ENCODE data around the gene UPK1A. TPM values are rescaled to one million over a fixed set of nuclear protein-coding genes. Genes with fewer than 3 reads are reported as not detected.

UPK1A gene
- total and polyA plus RNA-seq, 2 donors (not counting 3 experiments of a cell fraction or from before 2014, with no cell fraction given) = not detected

DNA sequence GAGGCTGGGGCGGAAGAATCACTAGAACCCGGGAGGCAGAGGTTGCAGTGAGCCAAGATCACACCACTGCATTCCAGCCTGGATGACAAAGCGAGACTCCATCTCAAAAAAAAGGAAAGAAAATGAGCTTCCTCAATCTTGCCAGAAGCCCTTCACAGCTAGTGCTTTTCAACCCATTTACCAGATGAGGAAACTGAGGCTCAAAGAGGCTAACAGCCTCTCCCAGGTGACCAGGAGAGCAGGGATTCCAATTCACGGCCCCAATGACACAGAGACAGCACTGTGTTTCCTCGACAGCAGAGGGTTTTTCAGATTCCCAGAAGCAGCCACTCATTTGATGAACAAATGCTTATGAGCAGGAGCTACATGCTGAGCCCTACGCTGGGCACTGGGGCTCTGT lies 3.2 kb downstream of the UPK1A start:
- Histone ChIP-seq H3K4me2 (ENCODE audit: insufficient read depth, low read length) (no peak overlapping the region), H3K36me3 (ENCODE audit: control insufficient read depth in 2 of 2, extremely low read depth in 1 of 2, insufficient read depth in 2 of 2, low read length in 2 of 2) (no peaks in the 10 kb centered on the region), H4K20me1 (replicated peaks; ENCODE audit: control insufficient read depth, extremely low read depth, insufficient read depth, low read length) (no peaks in the 10 kb centered on the region), H3K27ac (ENCODE audit: insufficient read depth, low read depth, low read length) (no peak overlapping the region), H3K9me3 (replicated peaks; ENCODE audit: control insufficient read depth, insufficient read depth, low read length) (no peaks in the 10 kb centered on the region), H2AFZ (ENCODE audit: low read depth, low read length) (no peak overlapping the region), H3K79me2 (ENCODE audit: control insufficient read depth, insufficient read depth, low read length) (no peaks in the 10 kb centered on the region), H3K9me1 (replicated peaks; ENCODE audit: control insufficient read depth, extremely low read depth, insufficient read depth, low read length) (no peaks in the 10 kb centered on the region), H3K4me3 (replicated peaks in 1 of 3; ENCODE audit: insufficient read depth in 1 of 3, low read depth in 1 of 3, low read length in 3 of 3) (no peak overlapping the region), H3K9ac (replicated peaks; ENCODE audit: extremely low read depth, insufficient read depth, low read length) (no peak overlapping the region), H3K27me3 (ENCODE audit: control insufficient read depth in 2 of 2, insufficient read depth in 2 of 2, low read length in 2 of 2) (peaks cover 2 to 3% of the 10 kb centered on the region in 2 experiments), H3K4me1 (ENCODE audit: control insufficient read depth, extremely low read depth, insufficient read depth, low read length) (no peaks in the 10 kb centered on the region)
- intact Hi-C loops (cut with micrococcal nuclease) (no loop called here), dilution Hi-C loops (cut with MboI; ENCODE audit: extremely low pct_ligation_motif_present, low sequenced_read_pairs) (no loop called here)
- no TSS peak for BruUV-seq (replicated peaks)
- DNase-seq (ENCODE audit: low read depth, low spot score) (no peak), FAIRE-seq (no peak)
- TF ChIP-seq POLR2AphosphoS5 (IDR thresholded peaks at IDR 0.05; ENCODE audit: insufficient read depth, low read depth, low read length) (no peak), GATA2 (IDR thresholded peaks at IDR 0.05; ENCODE audit: insufficient read depth, insufficient read length, low read depth, low read length) (no peak)
- TF ChIP-seq, protein P1, sequence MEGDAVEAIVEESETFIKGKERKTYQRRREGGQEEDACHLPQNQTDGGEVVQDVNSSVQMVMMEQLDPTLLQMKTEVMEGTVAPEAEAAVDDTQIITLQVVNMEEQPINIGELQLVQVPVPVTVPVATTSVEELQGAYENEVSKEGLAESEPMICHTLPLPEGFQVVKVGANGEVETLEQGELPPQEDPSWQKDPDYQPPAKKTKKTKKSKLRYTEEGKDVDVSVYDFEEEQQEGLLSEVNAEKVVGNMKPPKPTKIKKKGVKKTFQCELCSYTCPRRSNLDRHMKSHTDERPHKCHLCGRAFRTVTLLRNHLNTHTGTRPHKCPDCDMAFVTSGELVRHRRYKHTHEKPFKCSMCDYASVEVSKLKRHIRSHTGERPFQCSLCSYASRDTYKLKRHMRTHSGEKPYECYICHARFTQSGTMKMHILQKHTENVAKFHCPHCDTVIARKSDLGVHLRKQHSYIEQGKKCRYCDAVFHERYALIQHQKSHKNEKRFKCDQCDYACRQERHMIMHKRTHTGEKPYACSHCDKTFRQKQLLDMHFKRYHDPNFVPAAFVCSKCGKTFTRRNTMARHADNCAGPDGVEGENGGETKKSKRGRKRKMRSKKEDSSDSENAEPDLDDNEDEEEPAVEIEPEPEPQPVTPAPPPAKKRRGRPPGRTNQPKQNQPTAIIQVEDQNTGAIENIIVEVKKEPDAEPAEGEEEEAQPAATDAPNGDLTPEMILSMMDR (IDR thresholded peaks at IDR 0.05; ENCODE audit: extremely low read depth in 1 of 2, insufficient read depth in 1 of 2, low read depth in 1 of 2, low read length in 2 of 2) = no peak
- CTCF ChIA-PET = no interaction called here
- POLR2A ChIA-PET = no interaction called here

DNA sequence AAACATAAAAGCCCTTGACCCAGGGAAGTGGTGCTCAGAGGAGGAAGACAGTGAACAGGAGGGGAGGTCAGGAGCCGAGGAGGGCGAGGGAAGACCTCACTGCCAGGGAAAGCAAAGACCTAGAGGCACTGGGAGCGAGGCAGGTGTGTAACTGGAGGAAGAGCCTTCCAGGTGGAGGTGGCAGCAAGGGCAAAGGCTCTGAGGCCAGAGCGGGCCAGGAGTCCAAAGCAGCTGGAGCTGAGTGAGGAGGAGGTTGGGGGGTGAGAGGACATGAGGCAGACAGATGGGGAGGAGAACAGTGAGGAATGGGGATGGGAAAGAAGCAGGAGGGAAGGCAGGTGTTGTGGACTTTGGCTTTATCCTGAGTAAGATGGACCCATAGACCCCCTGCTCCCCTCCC lies 3.7 kb downstream of the UPK1A start:
- DNase-seq (ENCODE audit: low read depth, low spot score) = no peak
- Histone ChIP-seq H3K27ac (ENCODE audit: insufficient read depth, low read depth, low read length) (no peak overlapping the region), H3K27me3 (ENCODE audit: control insufficient read depth in 2 of 2, insufficient read depth in 2 of 2, low read length in 2 of 2) (peaks cover 2 to 3% of the 10 kb centered on the region in 2 experiments), H3K9ac (replicated peaks; ENCODE audit: extremely low read depth, insufficient read depth, low read length) (no peak overlapping the region), H3K4me1 (ENCODE audit: control insufficient read depth, extremely low read depth, insufficient read depth, low read length) (no peaks in the 10 kb centered on the region), H3K79me2 (ENCODE audit: control insufficient read depth, insufficient read depth, low read length) (no peaks in the 10 kb centered on the region), H4K20me1 (replicated peaks; ENCODE audit: control insufficient read depth, extremely low read depth, insufficient read depth, low read length) (no peaks in the 10 kb centered on the region), H3K4me2 (ENCODE audit: insufficient read depth, low read length) (no peak overlapping the region), H3K9me3 (replicated peaks; ENCODE audit: control insufficient read depth, insufficient read depth, low read length) (no peaks in the 10 kb centered on the region), H3K36me3 (ENCODE audit: control insufficient read depth in 2 of 2, extremely low read depth in 1 of 2, insufficient read depth in 2 of 2, low read length in 2 of 2) (no peaks in the 10 kb centered on the region), H2AFZ (ENCODE audit: low read depth, low read length) (no peak overlapping the region), H3K4me3 (replicated peaks in 1 of 3; ENCODE audit: insufficient read depth in 1 of 3, low read depth in 1 of 3, low read length in 3 of 3) (no peak overlapping the region), H3K9me1 (replicated peaks; ENCODE audit: control insufficient read depth, extremely low read depth, insufficient read depth, low read length) (no peaks in the 10 kb centered on the region)
- no peak for FAIRE-seq
- dilution Hi-C loops (cut with MboI; ENCODE audit: extremely low pct_ligation_motif_present, low sequenced_read_pairs) = no loop called here
- no peak for TF ChIP-seq MYC (IDR thresholded peaks at IDR 0.05; ENCODE audit: low read depth, low read length)
- no peak for TF ChIP-seq EZH2 (IDR thresholded peaks at IDR 0.05; ENCODE audit: borderline replicate concordance, low read depth, low read length, severe bottlenecking)
- TF ChIP-seq, protein P2, sequence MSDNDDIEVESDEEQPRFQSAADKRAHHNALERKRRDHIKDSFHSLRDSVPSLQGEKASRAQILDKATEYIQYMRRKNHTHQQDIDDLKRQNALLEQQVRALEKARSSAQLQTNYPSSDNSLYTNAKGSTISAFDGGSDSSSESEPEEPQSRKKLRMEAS (IDR thresholded peaks at IDR 0.05; ENCODE audit: insufficient read depth, insufficient read length) = no peak
- no peak for TF ChIP-seq GATA2 (IDR thresholded peaks at IDR 0.05; ENCODE audit: insufficient read depth, insufficient read length, low read depth, low read length)
- no peak for TF ChIP-seq POLR2A (IDR thresholded peaks at IDR 0.05; ENCODE audit: low read depth, low read length)
- no peak for TF ChIP-seq JUN (IDR thresholded peaks at IDR 0.05; ENCODE audit: borderline replicate concordance, insufficient read depth, insufficient read length, low read depth)
- TF ChIP-seq FOS (IDR thresholded peaks at IDR 0.05; ENCODE audit: borderline replicate concordance, insufficient read depth, low read length) = no peak
- TF ChIP-seq, protein P1 (IDR thresholded peaks at IDR 0.05; ENCODE audit: extremely low read depth in 1 of 2, insufficient read depth in 1 of 2, low read depth in 1 of 2, low read length in 2 of 2) = no peak
- no peak for TF ChIP-seq POLR2AphosphoS5 (IDR thresholded peaks at IDR 0.05; ENCODE audit: insufficient read depth, low read depth, low read length)
- no TSS peak for BruUV-seq (replicated peaks)
- ChIA-PET CTCF (no interaction called here), POLR2A (no interaction called here)
- intact Hi-C loops (cut with micrococcal nuclease) = no loop called here
